SW480 (cell line): ENCODE data around the gene DPP6.
"Not testable (repeated sequence)": the region's sequence is repeated elsewhere in the genome, so short reads cannot be mapped to it uniquely, and the experiment has no call there.

ENCODE experiments used
- DNase-seq: peaks from one replicate; pipeline ENCODE4 v3.0.0-alpha.2; 2016; ENCODE audit warnings: low spot score

DPP6 gene

GRCh38 chr7:154911862-154912455 lies 859.8 kb downstream of the DPP6 start:
- DNase-seq: no peak

- no peak for DNase-seq
Measured at GRCh38 chr7:154912871-154913637, 860.9 kb downstream of the DPP6 start.

- DNase-seq: peak; percentile 53
Measured at GRCh38 chr7:154913638-154914307, 861.6 kb downstream of the DPP6 start.

- DNase-seq: no peak
Measured at GRCh38 chr7:154914308-154914995, 862.3 kb downstream of the DPP6 start.

- no peak for DNase-seq
Measured at GRCh38 chr7:154914996-154915380, 862.8 kb downstream of the DPP6 start.

- no peak for DNase-seq
Measured at GRCh38 chr7:154915600-154915999, 863.4 kb downstream of the DPP6 start.

- DNase-seq: no peak
Measured at GRCh38 chr7:154916381-154916780, 864.2 kb downstream of the DPP6 start.

GRCh38 chr7:154916856-154917807 lies 864.9 kb downstream of the DPP6 start:
- no peak for DNase-seq

- DNase-seq: no peak
Measured at GRCh38 chr7:154917808-154918160, 865.6 kb downstream of the DPP6 start.

GRCh38 chr7:154918266-154918665 lies 866.1 kb downstream of the DPP6 start:
- no peak for DNase-seq

GRCh38 chr7:154918741-154919140 lies 866.5 kb downstream of the DPP6 start:
- DNase-seq: no peak

- DNase-seq: no peak
Measured at GRCh38 chr7:154919344-154920225, 867.4 kb downstream of the DPP6 start.

- DNase-seq: not testable (repeated sequence)
Measured at GRCh38 chr7:154922472-154922871, 870.3 kb downstream of the DPP6 start.

- DNase-seq: peak; percentile 83
Measured at GRCh38 chr7:154927624-154928125, 875.5 kb downstream of the DPP6 start.

GRCh38 chr7:154928136-154929005 lies 876.2 kb downstream of the DPP6 start:
- DNase-seq: peak; percentile 81

- no peak for DNase-seq
Measured at GRCh38 chr7:154929006-154929726, 877.0 kb downstream of the DPP6 start.

- DNase-seq: peak; percentile 58
Measured at GRCh38 chr7:154931906-154932305, 879.7 kb downstream of the DPP6 start.

GRCh38 chr7:154934353-154934952 lies 882.3 kb downstream of the DPP6 start:
- DNase-seq: not testable (repeated sequence)
